GM23248 (cell line): Measurements from ENCODE around the gene WDR54.

Experiments
- EZH2 ChIP-seq: fragments of 200-600 bp; sonication (generic); IDR thresholded peaks from 2 replicates; pipeline ENCODE4 v1.6.1; 2018; ENCODE audit warnings: antibody characterized with exemption, mild to moderate bottlenecking; ENCODE audit not compliant: insufficient read depth, poor library complexity, severe bottlenecking
- EZH2phosphoT487 ChIP-seq: fragments of 200-600 bp; sonication (generic); IDR thresholded peaks from 2 replicates; pipeline ENCODE4 v1.6.1; 2018; ENCODE audit warnings: antibody characterized with exemption, moderate library complexity, mild to moderate bottlenecking, low read depth; ENCODE audit not compliant: insufficient read depth

DNA sequence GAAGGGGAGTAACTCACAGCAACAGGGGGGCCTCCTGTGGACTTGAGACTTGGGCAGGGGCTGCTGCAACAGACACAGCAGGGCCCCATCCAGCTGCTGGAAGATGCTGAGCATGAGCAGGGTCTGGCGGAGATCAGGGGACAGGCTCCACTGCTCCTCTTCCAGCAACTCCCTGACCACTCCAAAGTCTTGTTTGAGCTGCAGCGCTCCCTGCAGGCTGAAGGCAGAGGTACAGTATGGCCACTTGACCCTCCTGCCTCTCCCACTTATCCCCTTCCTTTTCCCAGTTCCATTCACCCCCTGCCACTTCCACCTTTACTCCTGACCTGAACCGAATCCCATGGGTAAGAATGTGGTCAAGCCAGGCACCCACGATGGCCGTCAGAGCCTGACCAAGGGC lies 53.4 kb downstream of the WDR54 start:
- TF ChIP-seq EZH2phosphoT487 (no peak), EZH2 (no peak)
